CD4-positive, alpha-beta T cell treated with Interleukin-10 for 1 hour (primary cell): ENCODE data around the gene BRINP1.

Experiments used
- DNase-seq: peaks from one replicate; pipeline ENCODE4 v3.0.0-alpha.2; 2020

BRINP1 gene

GRCh38 chr9:119337573-119337972 is 31.7 kb downstream of the BRINP1 start:
- no peak for DNase-seq

DNA sequence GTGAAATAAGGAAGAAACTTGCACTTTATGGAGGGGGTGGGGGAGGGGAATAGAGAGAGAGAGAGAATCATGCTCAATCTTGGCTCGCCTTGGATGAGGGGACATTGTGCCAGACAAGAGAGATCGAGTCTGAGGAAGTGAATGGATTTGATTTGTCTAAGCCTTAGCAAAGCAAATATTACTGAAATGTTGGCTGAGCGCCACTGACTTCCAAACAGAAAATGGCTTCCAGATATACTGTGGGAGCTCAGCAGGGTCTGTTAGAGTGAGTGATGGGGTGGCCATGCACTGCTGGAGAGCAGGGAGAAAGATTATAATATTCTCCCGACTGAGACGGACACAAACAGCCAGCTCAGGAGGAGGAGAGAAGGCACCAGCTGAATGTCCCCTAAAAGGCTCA is 34.5 kb downstream of the BRINP1 start:
- no peak for DNase-seq

GRCh38 chr9:119333507-119334229 is 35.6 kb downstream of the BRINP1 start:
- DNase-seq = no peak

GRCh38 chr9:119332522-119332921 is 36.7 kb downstream of the BRINP1 start:
- no peak for DNase-seq

DNA sequence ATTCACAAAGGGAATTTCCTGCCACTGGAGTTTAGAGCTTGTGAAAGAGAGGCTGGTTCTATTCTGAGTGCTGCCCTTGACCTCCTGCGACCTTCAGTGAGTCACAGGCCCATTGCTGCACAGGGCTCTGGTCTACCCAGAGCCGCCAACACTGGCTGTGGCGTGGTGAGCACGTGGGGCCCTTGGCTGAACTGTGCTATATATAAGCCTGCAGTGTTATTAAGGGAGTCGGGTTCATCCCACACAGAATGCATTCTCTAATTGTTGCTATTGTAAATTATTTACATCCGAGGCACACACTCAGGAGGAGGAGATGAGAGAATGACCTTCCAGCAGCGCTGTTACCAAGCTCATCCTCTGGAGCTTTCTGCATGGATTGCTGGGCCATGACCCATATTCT is 47.1 kb downstream of the BRINP1 start:
- DNase-seq = no peak

GRCh38 chr9:119318371-119318770 is 50.9 kb downstream of the BRINP1 start:
- DNase-seq = no peak

DNA sequence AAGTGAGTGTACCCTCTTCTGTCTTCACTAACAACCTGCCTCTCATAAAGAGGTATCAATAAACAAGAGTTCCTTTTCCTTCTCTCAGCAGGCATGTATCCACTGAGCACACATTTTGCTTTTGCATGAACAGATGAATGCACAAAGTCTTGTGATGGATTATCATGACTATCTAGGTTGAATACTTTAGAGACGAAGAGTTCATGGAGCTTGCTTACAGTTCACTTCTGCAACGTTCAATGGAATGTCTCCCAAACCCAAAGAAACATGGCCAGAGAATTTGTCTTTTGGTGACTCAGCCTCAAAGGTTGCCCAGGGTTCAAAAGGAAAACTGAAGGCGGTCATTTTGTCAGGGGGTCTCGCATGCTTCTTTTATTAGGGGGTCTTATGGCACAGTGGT is 55.4 kb downstream of the BRINP1 start:
- DNase-seq = no peak

GRCh38 chr9:119310741-119311140 is 58.5 kb downstream of the BRINP1 start:
- no peak for DNase-seq

- no peak for DNase-seq
Observed at GRCh38 chr9:119307471-119307870, 61.8 kb downstream of the BRINP1 start.

DNA sequence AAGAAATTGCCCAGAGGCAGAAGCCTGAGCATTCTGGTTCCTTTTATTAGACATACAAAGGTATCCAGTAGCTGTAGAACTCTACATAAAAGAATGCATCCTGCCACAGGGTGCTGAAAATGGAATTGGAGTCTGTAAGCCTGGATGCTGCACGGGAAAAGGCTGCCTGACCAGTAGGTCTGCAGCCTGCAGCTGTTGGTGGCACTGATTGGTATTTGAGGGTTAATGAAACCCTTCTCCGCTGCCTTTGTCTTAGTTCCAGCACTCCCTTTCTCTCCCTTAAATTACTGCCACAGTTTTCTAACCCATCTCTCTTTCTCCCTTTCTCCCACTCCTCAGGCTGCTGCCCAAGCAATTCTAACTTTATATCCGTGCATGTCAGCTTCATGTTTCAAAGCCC is 64.7 kb downstream of the BRINP1 start:
- no peak for DNase-seq

DNA sequence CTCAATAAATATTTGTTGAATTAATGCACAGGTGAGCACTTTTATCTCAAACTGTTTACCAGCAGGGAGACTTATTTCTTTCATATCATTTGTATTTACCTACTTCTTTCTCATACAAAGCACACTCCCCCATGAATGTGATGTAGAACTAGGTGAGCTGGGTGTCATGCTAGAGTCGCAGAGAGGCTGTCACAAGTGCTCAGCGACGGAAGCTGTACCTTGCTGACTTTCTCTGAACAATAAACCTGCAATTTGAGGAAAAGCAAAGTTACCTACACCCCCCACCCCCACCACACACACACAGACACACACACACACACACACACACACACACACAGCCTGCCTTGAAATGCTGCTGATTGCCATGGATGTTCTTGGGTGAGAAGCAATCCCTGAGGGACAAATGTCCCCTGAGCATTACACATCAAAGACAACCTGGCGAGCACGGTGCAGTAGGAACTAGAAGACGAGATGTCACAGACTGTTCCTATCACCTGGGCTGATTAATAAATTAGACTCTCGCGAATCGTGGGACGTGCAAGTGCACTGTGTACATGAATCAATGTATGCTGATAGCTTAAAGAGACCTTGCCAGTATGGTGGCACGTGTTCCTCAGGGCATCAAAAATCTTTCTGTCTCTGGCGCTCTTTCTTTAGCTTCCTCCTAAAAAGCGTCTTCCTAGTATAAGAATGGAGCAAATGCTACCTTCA is 66.1 kb downstream of the BRINP1 start:
- DNase-seq = no peak

DNA sequence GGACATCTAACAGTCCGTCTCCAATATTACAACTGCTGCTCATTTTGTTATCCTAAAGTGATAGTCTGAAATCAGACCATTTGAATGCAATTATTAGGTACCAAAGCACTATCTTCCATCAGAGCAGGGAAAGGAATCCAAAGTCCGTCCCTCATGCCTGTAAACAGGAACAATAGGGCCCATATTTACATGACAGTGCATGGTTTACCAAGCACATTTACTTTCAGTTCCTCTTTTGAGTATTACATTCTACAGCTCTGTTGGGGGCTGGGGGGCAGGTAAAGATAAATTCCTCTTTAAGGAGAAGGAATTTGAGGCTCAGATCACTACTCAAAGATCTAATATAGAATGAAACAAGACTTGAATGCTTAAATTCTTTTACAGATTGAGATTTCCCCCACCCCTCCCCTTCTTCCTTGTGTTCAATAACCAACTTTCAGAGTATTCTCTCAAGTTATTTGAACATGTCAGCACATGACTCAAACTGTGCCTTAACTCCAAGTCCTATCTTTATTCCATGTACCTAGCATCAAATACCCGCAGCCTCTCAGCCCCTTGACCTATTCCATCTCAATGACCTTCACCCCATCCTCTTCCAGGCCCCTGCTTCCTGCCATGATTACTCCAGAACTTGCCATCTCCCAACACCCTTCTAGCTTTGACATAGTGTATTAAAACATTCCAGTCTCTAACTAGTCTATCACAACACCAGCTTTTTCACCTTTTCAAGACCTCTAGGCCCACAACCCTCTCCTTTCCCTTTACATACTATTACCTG is 71.0 kb downstream of the BRINP1 start:
- no peak for DNase-seq

- no peak for DNase-seq
Observed at GRCh38 chr9:119291554-119291953, 77.7 kb downstream of the BRINP1 start.

GRCh38 chr9:119289740-119290433 is 79.3 kb downstream of the BRINP1 start:
- no peak for DNase-seq

DNA sequence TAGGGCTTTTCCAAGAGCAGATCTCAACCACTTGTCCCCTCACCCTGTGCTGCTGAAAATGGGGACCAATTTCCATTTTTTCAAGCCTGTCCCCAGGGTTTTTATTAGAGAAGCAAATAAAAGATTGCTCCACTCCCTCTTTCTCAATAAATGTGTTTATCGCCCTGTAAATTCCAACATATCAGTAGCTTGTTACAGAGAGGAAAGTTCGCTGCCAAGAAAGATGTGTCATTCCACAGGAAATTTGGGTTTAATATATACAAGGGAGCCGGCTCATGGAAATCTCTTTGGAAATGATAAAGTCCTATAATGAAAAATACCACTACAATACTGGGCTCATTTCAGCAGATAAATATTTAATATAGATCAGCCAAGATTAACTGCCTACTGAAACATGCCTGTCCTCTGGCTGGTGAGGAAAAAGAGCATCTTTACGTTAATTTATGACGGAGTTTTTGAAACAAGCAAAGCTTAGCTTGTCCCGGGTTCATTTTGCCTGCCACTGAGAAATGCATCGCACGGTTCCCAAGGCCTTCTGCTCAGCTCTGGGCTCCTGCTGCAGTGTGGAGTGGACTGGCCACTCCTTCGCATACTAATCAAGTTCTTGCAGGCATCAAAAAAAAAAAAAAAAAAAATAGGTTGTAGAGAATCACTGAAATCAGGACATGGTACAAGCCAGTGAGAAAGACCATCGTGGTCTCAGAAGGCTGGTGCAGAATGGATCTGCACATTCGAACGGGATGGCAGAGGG is 84.5 kb downstream of the BRINP1 start:
- no peak for DNase-seq

GRCh38 chr9:119284118-119284517 is 85.1 kb downstream of the BRINP1 start:
- DNase-seq = no peak

GRCh38 chr9:119283078-119283794 is 86.0 kb downstream of the BRINP1 start:
- no peak for DNase-seq

- no peak for DNase-seq
Observed at GRCh38 chr9:119282476-119283077, 86.7 kb downstream of the BRINP1 start.

- DNase-seq = no peak
Observed at GRCh38 chr9:119280740-119281485, 88.3 kb downstream of the BRINP1 start.

DNA sequence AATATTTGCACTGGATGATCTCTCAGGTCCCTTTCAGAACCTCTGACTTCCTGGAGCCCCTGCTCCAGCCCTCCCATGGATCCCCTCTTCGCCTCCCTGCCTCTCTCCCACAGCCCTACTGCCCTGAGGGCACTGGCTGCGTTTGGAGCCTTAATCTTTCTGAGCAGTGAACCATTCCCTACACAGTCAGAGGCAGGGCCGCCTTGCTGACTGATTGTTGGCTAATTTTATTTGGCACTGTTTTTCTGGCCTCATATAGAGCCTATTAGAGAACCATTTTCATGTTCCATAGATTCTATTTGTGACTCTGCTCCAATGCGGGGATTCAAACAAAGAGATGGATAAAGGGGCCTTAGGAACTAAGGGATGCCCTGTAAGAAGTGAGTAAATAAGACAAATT is 91.1 kb downstream of the BRINP1 start:
- DNase-seq = no peak
